A673 (cell line): Measurements from ENCODE around the gene DPM3.
A peak's percentile ranks its signal among the peaks of the same experiment; 100 is the strongest.

Experiments
- EZH2 ChIP-seq: fragments of 200-600 bp; sonication (generic); IDR thresholded peaks from 2 replicates; pipeline ENCODE4 v1.6.1; 2017; ENCODE audit warnings: borderline replicate concordance, low read depth, mild to moderate bottlenecking, mixed read lengths, antibody characterized with exemption, low read length; ENCODE audit not compliant: poor library complexity, severe bottlenecking
- TF ChIP-seq, protein P1 (sequence below): fragments of 300-800, 200-600 bp; sonication (generic); conservative IDR thresholded peaks from 2 replicates; pipeline ENCODE4 v1.5.1; 2017; ENCODE audit warnings: low read depth, mild to moderate bottlenecking, antibody characterized with exemption, low read length, moderate library complexity, mixed read lengths

DNA sequence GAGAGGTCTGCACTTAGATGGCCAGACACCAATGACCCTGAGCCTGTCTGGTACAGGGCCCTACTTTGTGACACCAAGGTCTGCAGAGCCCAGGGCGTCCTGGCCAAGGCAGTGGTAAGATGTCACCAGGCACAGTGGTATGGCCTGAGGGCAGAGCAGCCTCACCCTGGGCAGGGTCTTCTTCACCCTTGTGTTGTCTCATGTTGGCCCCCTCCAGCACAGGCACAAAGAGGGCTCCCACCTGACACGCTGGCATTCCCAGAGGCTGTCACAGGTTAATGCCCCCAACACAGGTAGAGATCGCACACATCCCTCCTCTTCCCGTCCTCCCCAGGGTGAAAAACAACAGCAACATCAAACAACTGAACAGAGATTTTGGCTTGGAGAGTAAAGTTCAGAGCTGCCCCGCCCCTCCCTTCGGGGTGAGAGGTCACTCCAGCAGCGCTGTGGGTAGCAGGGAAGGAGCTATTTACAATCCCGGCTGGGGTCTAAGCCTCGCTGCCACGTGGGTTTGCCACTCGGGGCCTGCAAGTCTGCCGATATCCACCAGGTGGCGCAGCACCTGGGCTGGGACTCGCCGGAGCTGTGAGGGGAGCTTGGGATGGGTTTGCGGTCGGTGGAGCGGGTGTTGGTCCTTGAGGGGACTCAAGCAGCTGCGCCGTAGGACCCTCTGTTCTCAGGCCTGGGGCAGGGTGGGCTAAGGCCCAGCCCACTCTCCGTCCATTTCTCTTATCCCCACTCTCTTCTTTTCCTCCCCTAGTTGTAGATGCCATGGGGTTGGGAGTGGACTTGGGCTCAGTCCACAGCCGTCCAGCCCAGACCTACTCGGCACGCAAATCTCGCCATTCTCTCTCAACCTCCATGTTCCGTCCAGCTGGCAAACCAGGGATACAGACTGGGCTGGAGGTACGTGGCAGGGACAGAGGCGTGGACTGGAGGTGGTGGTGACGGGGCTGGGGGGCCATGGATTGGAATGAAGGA lies 49.0 kb downstream of the DPM3 start:
- TF ChIP-seq, protein P1, sequence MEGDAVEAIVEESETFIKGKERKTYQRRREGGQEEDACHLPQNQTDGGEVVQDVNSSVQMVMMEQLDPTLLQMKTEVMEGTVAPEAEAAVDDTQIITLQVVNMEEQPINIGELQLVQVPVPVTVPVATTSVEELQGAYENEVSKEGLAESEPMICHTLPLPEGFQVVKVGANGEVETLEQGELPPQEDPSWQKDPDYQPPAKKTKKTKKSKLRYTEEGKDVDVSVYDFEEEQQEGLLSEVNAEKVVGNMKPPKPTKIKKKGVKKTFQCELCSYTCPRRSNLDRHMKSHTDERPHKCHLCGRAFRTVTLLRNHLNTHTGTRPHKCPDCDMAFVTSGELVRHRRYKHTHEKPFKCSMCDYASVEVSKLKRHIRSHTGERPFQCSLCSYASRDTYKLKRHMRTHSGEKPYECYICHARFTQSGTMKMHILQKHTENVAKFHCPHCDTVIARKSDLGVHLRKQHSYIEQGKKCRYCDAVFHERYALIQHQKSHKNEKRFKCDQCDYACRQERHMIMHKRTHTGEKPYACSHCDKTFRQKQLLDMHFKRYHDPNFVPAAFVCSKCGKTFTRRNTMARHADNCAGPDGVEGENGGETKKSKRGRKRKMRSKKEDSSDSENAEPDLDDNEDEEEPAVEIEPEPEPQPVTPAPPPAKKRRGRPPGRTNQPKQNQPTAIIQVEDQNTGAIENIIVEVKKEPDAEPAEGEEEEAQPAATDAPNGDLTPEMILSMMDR: peak; percentile 99
- TF ChIP-seq EZH2: no peak
